Motor neuron (in vitro differentiated cells): ENCODE measurements around the gene KREMEN2. TPM values are rescaled to one million over a fixed set of nuclear protein-coding genes. Genes with fewer than 3 reads are reported as not detected.

Experiments used
- ATAC-seq, 8 experiments: fragments of 200-7000 bp; cut with Tn5 transposase; replicated peaks in 6 of 8; 2 replicates each; pipeline ENCODE4 v1.8.0; 2021; ENCODE audit warnings: mild to moderate bottlenecking in 8 of 8, moderate library complexity in 8 of 8
- H3K27ac ChIP-seq, 2 donors: fragments of 250-450 bp; sonication (Bioruptor Pico); 2 replicates each; pipeline ENCODE4 v1.9.0; 2021; ENCODE audit warnings: antibody characterized with exemption in 2 of 2, mild to moderate bottlenecking in 2 of 2, moderate library complexity in 1 of 2
- H3K4me1 ChIP-seq, 2 donors: fragments of 250-450 bp; sonication (Bioruptor Pico); replicated peaks in 1 of 2; 2 replicates each; pipeline ENCODE4 v1.6.1; 2021; ENCODE audit warnings: antibody characterized with exemption in 2 of 2, mild to moderate bottlenecking in 2 of 2, moderate library complexity in 1 of 2
- H3K4me3 ChIP-seq, 5 donors: fragments of 250-450 bp; sonication (Bioruptor Pico); 2 replicates each; pipeline ENCODE4 v1.9.0; 2021; ENCODE audit warnings: antibody characterized with exemption in 5 of 5, mild to moderate bottlenecking in 5 of 5, moderate library complexity in 4 of 5
- WGBS, 10 experiments: fragments of 450-650 bp; shearing (Covaris generic); methylation state at CpG; one replicate each; pipeline ENCODE4 v1.0.0; 2022; 5-methylcytosine and 5-hydroxymethylcytosine counted together
- in situ Hi-C, 9 experiments: fragments of 400-800 bp; cut with MboI; loops; one replicate each; pipeline ENCODE4 v1.15.0; 2021; ENCODE audit warnings: low sequenced_read_pairs in 9 of 9, low pct_unique_long_range_greater_than_20kb in 2 of 9; ENCODE audit not compliant: unreplicated experiment in 9 of 9
- total RNA-seq, 8 experiments: library from RNA; unstranded; fragments of 300-600 nt; gene quantifications; 2 replicates each; pipeline versions ENCODE4 v1.2.3 to v1.2.4, GENCODE V29; 2022

KREMEN2 gene
- total RNA-seq, 8 experiments from 2014 or later, result 0.36 to 5.3 (median 1.6) TPM

GRCh38 chr16:2980227-2981176 lies 16.4 kb downstream of the KREMEN2 start, which contains the start of gene PKMYT1:
TSS of gene PKMYT1 (minus strand) at chr16:2980446. CDS start at chr16:2979657, 789 bp downstream.
- WGBS, 10 experiments, result 0 to 42% (median 19%) methylated on average over 1 to 13 of the region's 91 CpGs; no CpG with 5 or more reads in 7 of the 10 experiments
- in situ Hi-C loops, result no loop called here
- Histone ChIP-seq H3K4me1 (peaks cover 7 to 15% of the 10 kb centered on the region in 2 donors), H3K4me3 (peak within 1 kb of the TSS; percentile 48 to 77 (median 61)), H3K27ac (peak within 1 kb of the TSS; percentile 74 to 90)
- ATAC-seq, result peak; percentile 70 to 88 (median 84)

- no peak for ATAC-seq
- in situ Hi-C loops, result no loop called here
- peaks cover 7 to 15% of the 10 kb centered on the region in 2 donors for H3K4me1 ChIP-seq
- 50 to 100% (median 62%) methylated on average over 1 to 22 of the region's 33 CpGs; no CpG with 5 or more reads in 3 of the 10 experiments for WGBS, 10 experiments
- no peak overlapping the region for H3K27ac ChIP-seq
- peak overlapping the region in 3 of 5 donors; percentile 48 to 77 (median 58) for H3K4me3 ChIP-seq
Observed at GRCh38 chr16:2981177-2981898, 17.3 kb downstream of the KREMEN2 start.

GRCh38 chr16:2981899-2982250 lies 17.8 kb downstream of the KREMEN2 start:
- Histone ChIP-seq H3K4me3 (no peak overlapping the region), H3K4me1 (peaks cover 7 to 15% of the 10 kb centered on the region in 2 donors), H3K27ac (no peak overlapping the region)
- in situ Hi-C loops, result no loop called here
- WGBS, 10 experiments, result 0% methylated on average over 1 of the region's 4 CpGs; no CpG with 5 or more reads in 8 of the 10 experiments
- ATAC-seq, result no peak

- peaks cover 7 to 19% of the 10 kb centered on the region in 2 donors for H3K4me1 ChIP-seq
- no peak overlapping the region for H3K4me3 ChIP-seq
- in situ Hi-C loops, result no loop called here
- peak in 1 of 8 experiments; percentile 37 for ATAC-seq
- 29 to 89% (median 63%) methylated on average over 2 to 5 of the region's 5 CpGs; no CpG with 5 or more reads in 2 of the 10 experiments for WGBS, 10 experiments
- H3K27ac ChIP-seq, result no peak overlapping the region
Observed at GRCh38 chr16:2982402-2982801, 18.3 kb downstream of the KREMEN2 start.

- ATAC-seq, result peak; percentile 39 to 72 (median 66)
Observed at GRCh38 chr16:2983706-2984136, 19.6 kb downstream of the KREMEN2 start.

GRCh38 chr16:2985462-2985861 lies 21.4 kb downstream of the KREMEN2 start:
- H3K4me3 ChIP-seq, result no peak overlapping the region
- peaks cover 14 to 29% of the 10 kb centered on the region in 2 donors for H3K4me1 ChIP-seq
- H3K27ac ChIP-seq, result no peak overlapping the region
- in situ Hi-C loops, result no loop called here
- WGBS, 10 experiments, result 100% methylated on average over 1 of the region's 9 CpGs; no CpG with 5 or more reads in 9 of the 10 experiments
- ATAC-seq, result no peak

More at GRCh38 chr16:2983706-2984136, 19.6 kb downstream of the KREMEN2 start:
- in situ Hi-C loops, result no loop called here
- WGBS, 10 experiments, result 0 to 69% (median 29%) methylated on average over 1 to 15 of the region's 42 CpGs; no CpG with 5 or more reads in 4 of the 10 experiments
- Histone ChIP-seq H3K27ac (no peak overlapping the region), H3K4me3 (peak overlapping the region; percentile 0 to 25 (median 16)), H3K4me1 (peaks cover 14 to 32% of the 10 kb centered on the region in 2 donors)

GRCh38 chr16:2985893-2986355 lies 21.8 kb downstream of the KREMEN2 start:
- Histone ChIP-seq H3K27ac (no peak overlapping the region), H3K4me1 (peaks cover 12 to 28% of the 10 kb centered on the region in 2 donors), H3K4me3 (no peak overlapping the region)
- in situ Hi-C loops, result no loop called here
- no peak for ATAC-seq
- 60 to 100% (median 85%) methylated on average over 2 to 6 of the region's 15 CpGs; no CpG with 5 or more reads in 6 of the 10 experiments for WGBS, 10 experiments

GRCh38 chr16:2986623-2987188 lies 22.6 kb downstream of the KREMEN2 start:
- whole genome bisulfite sequencing, 10 experiments, result 37 to 72% methylated on average over 2 to 6 of the region's 17 CpGs; no CpG with 5 or more reads in 8 of the 10 experiments
- Histone ChIP-seq H3K4me1 (peaks cover 7 to 20% of the 10 kb centered on the region in 2 donors), H3K27ac (no peak overlapping the region), H3K4me3 (no peak overlapping the region)
- no peak for ATAC-seq
- in situ Hi-C loops, result no loop called here

- 60% methylated on average over 5 of the region's 9 CpGs; no CpG with 5 or more reads in 9 of the 10 experiments for WGBS, 10 experiments
- H3K27ac ChIP-seq, result no peak overlapping the region
- in situ Hi-C loops, result no loop called here
- H3K4me1 ChIP-seq, result peaks cover 7 to 17% of the 10 kb centered on the region in 2 donors
- ATAC-seq, result peak in 4 of 8 experiments; percentile 0 to 2 (median 1)
- no peak overlapping the region for H3K4me3 ChIP-seq
Observed at GRCh38 chr16:2987286-2987685, 23.2 kb downstream of the KREMEN2 start.

- Histone ChIP-seq H3K27ac (no peak overlapping the region), H3K4me1 (peaks cover 7 to 17% of the 10 kb centered on the region in 2 donors), H3K4me3 (no peak overlapping the region)
- WGBS, 10 experiments, result 0 to 20% methylated on average over 1 of the region's 8 CpGs; no CpG with 5 or more reads in 8 of the 10 experiments
- ATAC-seq, result peak in 7 of 8 experiments; percentile 15 to 67 (median 21)
- in situ Hi-C loops, result no loop called here
Observed at GRCh38 chr16:2987833-2988232, 23.8 kb downstream of the KREMEN2 start.

- WGBS, 10 experiments, result 17% methylated on average over 1 of the region's 8 CpGs; no CpG with 5 or more reads in 9 of the 10 experiments
- H3K4me1 ChIP-seq, result peaks cover 7 to 17% of the 10 kb centered on the region in 2 donors
- no peak for ATAC-seq
- no peak overlapping the region for H3K27ac ChIP-seq
- in situ Hi-C loops, result no loop called here
- H3K4me3 ChIP-seq, result no peak overlapping the region
Observed at GRCh38 chr16:2988590-2989099, 24.6 kb downstream of the KREMEN2 start.

- H3K4me3 ChIP-seq, result no peak overlapping the region
- ATAC-seq, result no peak
- H3K27ac ChIP-seq, result no peak overlapping the region
- peaks cover 7 to 17% of the 10 kb centered on the region in 2 donors for H3K4me1 ChIP-seq
- 100% methylated on average over 2 of the region's 10 CpGs; no CpG with 5 or more reads in 9 of the 10 experiments for WGBS, 10 experiments
- in situ Hi-C loops, result no loop called here
Observed at GRCh38 chr16:2990891-2991290, 26.8 kb downstream of the KREMEN2 start.
